Thyroid gland (tissue), 4 donors: Measurements from ENCODE around the gene KCNMA1.

Source experiments
- CTCF ChIP-seq, 6 experiments: fragments of 200-600 bp in 3 of 6; fragments of 450-650 bp in 3 of 6; sonication (generic) in 3 of 6; IDR thresholded peaks; one replicate each; pipeline ENCODE4 v1.5.1; 2016 to 2019; ENCODE audit warnings: antibody characterized with exemption in 6 of 6, mild to moderate bottlenecking in 2 of 6, inconsistent platforms in 1 of 6, moderate library complexity in 1 of 6
- POLR2A ChIP-seq, 2 donors: fragments of 450-650 bp; IDR thresholded peaks; one replicate each; pipeline ENCODE4 v1.6.1; 2017; ENCODE audit warnings: antibody characterized with exemption in 2 of 2, mild to moderate bottlenecking in 2 of 2, moderate library complexity in 1 of 2

- TF ChIP-seq CTCF (IDR thresholded peaks at IDR 0.05), result no peak
- TF ChIP-seq POLR2A (IDR thresholded peaks at IDR 0.05), result no peak
Measured at GRCh38 chr10:77230194-77230593, 407.4 kb downstream of the KCNMA1 start.
